Activated T-cell treated with anti-CD3 and anti-CD28 coated beads, Interleukin-2, amount 50 U/mL, for 24 hours (primary cell): Measurements from ENCODE around the gene BRPF1.

ENCODE experiments used
- DNase-seq: peaks from one replicate; pipeline ENCODE4 v3.0.0-alpha.2; 2020
- H3K27ac Mint-ChIP-seq: 2 replicates; pipeline ENCODE4 v1.8.0; 2020; ENCODE audit warnings: mild to moderate bottlenecking, mixed read lengths
- H3K27me3 Mint-ChIP-seq: 2 replicates; pipeline ENCODE4 v1.8.0; 2020; ENCODE audit warnings: mixed read lengths
- H3K36me3 Mint-ChIP-seq: 2 replicates; pipeline ENCODE4 v1.8.0; 2020; ENCODE audit warnings: low read depth, mixed read lengths
- H3K4me1 Mint-ChIP-seq: 2 replicates; pipeline ENCODE4 v1.8.0; 2020; ENCODE audit warnings: low read depth, mixed read lengths
- H3K4me3 Mint-ChIP-seq: 2 replicates; pipeline ENCODE4 v1.8.0; 2020; ENCODE audit warnings: mild to moderate bottlenecking, moderate library complexity, mixed read lengths
- H3K9me3 Mint-ChIP-seq: 2 replicates; pipeline ENCODE4 v1.8.0; 2020; ENCODE audit warnings: mixed read lengths

Gene BRPF1, protein sequence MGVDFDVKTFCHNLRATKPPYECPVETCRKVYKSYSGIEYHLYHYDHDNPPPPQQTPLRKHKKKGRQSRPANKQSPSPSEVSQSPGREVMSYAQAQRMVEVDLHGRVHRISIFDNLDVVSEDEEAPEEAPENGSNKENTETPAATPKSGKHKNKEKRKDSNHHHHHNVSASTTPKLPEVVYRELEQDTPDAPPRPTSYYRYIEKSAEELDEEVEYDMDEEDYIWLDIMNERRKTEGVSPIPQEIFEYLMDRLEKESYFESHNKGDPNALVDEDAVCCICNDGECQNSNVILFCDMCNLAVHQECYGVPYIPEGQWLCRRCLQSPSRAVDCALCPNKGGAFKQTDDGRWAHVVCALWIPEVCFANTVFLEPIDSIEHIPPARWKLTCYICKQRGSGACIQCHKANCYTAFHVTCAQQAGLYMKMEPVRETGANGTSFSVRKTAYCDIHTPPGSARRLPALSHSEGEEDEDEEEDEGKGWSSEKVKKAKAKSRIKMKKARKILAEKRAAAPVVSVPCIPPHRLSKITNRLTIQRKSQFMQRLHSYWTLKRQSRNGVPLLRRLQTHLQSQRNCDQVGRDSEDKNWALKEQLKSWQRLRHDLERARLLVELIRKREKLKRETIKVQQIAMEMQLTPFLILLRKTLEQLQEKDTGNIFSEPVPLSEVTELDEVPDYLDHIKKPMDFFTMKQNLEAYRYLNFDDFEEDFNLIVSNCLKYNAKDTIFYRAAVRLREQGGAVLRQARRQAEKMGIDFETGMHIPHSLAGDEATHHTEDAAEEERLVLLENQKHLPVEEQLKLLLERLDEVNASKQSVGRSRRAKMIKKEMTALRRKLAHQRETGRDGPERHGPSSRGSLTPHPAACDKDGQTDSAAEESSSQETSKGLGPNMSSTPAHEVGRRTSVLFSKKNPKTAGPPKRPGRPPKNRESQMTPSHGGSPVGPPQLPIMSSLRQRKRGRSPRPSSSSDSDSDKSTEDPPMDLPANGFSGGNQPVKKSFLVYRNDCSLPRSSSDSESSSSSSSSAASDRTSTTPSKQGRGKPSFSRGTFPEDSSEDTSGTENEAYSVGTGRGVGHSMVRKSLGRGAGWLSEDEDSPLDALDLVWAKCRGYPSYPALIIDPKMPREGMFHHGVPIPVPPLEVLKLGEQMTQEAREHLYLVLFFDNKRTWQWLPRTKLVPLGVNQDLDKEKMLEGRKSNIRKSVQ (N-terminal part only)

DNA sequence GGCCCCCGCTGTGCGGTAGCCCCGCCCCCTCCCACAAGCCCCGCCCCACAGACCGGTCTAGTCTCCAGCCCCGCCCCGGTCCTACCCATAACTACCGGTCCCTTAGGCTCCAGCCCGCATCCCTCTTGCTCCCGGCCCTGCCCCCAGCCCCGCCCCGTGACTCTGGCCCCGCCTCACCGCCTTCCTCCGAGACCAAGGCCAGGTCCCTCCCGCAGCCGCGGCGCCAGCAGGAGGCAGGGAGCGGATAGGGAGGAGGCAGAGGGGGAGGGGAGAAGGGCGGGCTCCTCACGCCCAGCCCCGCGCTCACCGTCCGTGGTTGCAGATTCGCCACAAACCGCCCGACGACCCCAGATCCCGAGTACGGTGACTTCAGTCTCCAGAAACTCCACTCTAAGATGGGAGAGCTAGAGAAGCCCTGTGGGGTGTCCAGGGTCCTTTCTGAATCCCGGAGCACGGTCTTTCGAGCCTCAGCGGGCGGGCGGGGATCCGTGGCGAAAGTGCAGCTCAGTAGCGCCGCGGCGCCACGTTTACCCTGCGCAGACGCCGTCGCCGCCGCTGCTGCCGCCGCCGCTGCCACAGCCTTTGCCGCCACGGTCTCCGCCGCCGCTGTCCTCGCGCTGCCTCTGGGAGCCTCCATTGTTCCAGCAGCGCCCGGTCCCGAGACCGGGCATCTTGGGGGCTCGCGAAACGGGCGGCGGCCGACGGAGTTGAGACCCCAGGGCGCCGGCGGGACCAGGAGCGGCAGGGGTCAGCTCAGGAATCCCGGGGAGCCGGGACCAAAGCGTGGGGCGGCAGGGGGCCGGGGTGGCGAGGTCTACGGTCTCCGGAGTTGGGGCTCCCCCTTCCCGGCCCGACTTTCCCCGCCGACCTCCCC, at the start of gene BRPF1:
Gene BRPF1, plus strand, starts transcription at position 530 of the 874 bp plus-strand sequence. CDS start 2,406 bp downstream, outside the sequence.
- peaks cover 44% of the 10 kb centered on the region for H3K36me3 Mint-ChIP-seq
- H3K27ac Mint-ChIP-seq = peak within 1 kb of the TSS; percentile 99
- DNase-seq = peak; percentile 99
- H3K4me1 Mint-ChIP-seq = peaks cover 75% of the 10 kb centered on the region
- H3K4me3 Mint-ChIP-seq = peak within 1 kb of the TSS; percentile 97
- no peaks in the 10 kb centered on the region for H3K27me3 Mint-ChIP-seq
- H3K9me3 Mint-ChIP-seq = no peaks in the 10 kb centered on the region

DNA sequence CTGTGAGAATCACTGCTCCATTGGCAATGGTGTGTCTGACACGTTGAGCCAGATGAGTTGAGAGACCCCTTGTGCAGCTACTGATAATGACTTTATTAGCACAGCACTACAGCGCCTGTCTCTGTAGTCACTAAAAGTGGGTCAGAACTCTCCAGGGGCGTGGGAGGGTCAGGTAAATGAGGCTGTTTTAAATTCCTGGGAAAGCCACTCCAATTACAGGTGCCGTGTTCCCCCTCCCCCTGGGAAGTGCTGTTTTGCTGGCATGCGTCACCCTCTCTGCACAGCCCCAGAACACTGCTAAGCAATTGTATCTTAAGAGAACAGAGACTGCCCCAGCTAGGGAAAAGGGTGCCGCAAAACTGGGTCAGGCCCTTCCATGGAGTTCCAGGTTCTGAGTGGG, 49.4 kb upstream of the BRPF1 start:
- no peak for DNase-seq
- Mint-ChIP-seq H3K4me1 (no peaks in the 10 kb centered on the region), H3K27me3 (no peaks in the 10 kb centered on the region), H3K27ac (no peak overlapping the region), H3K9me3 (no peaks in the 10 kb centered on the region), H3K4me3 (no peak overlapping the region), H3K36me3 (peaks cover 98% of the 10 kb centered on the region)

- H3K4me1 Mint-ChIP-seq = no peaks in the 10 kb centered on the region
- no peak overlapping the region for H3K27ac Mint-ChIP-seq
- H3K4me3 Mint-ChIP-seq = no peak overlapping the region
- DNase-seq = no peak
- H3K9me3 Mint-ChIP-seq = no peaks in the 10 kb centered on the region
- H3K27me3 Mint-ChIP-seq = no peaks in the 10 kb centered on the region
- peaks cover 98% of the 10 kb centered on the region for H3K36me3 Mint-ChIP-seq
Measured at GRCh38 chr3:9683426-9683825, 48.1 kb upstream of the BRPF1 start.

DNA sequence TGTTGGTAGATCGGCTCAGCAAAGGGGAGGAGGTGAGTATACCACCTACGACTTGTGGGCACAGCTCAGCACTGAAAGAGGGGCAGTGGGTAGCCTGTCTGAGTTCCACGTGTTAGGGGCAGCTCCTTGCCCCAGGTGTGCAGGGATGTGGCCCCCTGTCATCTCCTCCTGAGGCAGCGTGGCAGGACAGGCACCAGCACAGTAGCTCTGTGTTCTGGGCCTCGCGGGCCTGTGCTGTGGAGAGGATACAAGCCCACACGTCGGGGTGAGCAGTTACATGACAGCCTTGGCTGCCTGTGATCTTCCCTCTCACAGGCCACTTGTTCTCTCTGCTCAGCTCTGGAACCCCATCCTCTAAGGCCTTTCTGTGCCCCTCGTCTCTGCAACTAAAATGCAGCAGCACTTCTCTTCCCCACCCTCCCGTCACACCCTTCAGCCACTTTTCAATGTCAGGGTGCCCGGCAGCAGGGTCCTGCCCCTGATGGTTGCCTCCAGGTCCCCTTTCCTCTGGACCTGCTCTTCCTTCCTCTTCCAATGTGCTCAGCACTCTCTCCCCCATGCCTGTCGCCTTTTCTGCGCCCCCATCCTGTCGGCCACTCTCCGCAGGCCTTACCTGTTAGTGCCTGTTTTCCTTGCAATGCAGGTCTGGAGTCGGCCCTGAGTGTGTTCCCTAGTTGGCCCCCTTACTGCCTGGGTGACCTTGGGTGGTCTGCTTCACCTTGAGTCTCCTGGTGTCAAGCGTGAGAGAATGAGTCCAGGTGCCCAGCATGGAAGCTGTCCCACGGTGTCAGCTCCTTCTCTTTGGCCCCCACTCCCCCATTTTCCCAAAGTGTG, 46.1 kb upstream of the BRPF1 start:
- Mint-ChIP-seq H3K4me3 (no peak overlapping the region), H3K9me3 (no peaks in the 10 kb centered on the region), H3K4me1 (no peaks in the 10 kb centered on the region), H3K27me3 (no peaks in the 10 kb centered on the region), H3K36me3 (peaks cover 98% of the 10 kb centered on the region), H3K27ac (no peak overlapping the region)
- DNase-seq = no peak

- Mint-ChIP-seq H3K36me3 (peaks cover 98% of the 10 kb centered on the region), H3K4me1 (no peaks in the 10 kb centered on the region), H3K27me3 (no peaks in the 10 kb centered on the region), H3K4me3 (no peak overlapping the region), H3K9me3 (no peaks in the 10 kb centered on the region), H3K27ac (peak overlapping the region; percentile 31)
- no peak for DNase-seq
Measured at GRCh38 chr3:9686050-9686550, 45.4 kb upstream of the BRPF1 start.

GRCh38 chr3:9686703-9687102, 44.8 kb upstream of the BRPF1 start:
- Mint-ChIP-seq H3K27me3 (no peaks in the 10 kb centered on the region), H3K27ac (no peak overlapping the region), H3K36me3 (peaks cover 98% of the 10 kb centered on the region)

DNA sequence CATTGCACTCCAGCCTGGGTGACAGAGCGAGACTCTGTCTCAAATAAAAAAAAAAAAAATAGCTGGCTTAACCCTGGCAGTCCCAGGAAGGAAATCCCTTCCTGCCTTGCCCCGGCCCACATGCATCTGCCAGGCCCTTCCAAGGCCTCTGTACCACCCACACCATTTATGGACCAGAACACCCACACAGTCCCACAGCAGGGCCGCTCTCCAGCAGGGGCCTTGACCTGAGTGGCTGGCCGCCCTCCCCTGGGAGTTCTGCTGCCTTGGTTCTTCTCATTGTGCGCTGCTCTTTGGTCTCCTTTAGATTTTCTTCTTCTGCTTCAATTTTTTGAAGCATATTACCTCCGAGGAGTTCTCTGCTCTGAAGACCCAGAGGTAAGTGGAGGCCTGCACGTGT, 44.0 kb upstream of the BRPF1 start:
- no peak for DNase-seq
- H3K4me3 Mint-ChIP-seq = no peak overlapping the region
- peaks cover 98% of the 10 kb centered on the region for H3K36me3 Mint-ChIP-seq

More at GRCh38 chr3:9686703-9687102, 44.8 kb upstream of the BRPF1 start:
- no peak for DNase-seq
- Mint-ChIP-seq H3K9me3 (no peaks in the 10 kb centered on the region), H3K4me3 (no peak overlapping the region), H3K4me1 (no peaks in the 10 kb centered on the region)

GRCh38 chr3:9688961-9689360, 42.6 kb upstream of the BRPF1 start:
- no peak overlapping the region for H3K27ac Mint-ChIP-seq
- H3K4me1 Mint-ChIP-seq = no peaks in the 10 kb centered on the region
- H3K9me3 Mint-ChIP-seq = no peaks in the 10 kb centered on the region
- no peak overlapping the region for H3K4me3 Mint-ChIP-seq
- no peak for DNase-seq
- no peaks in the 10 kb centered on the region for H3K27me3 Mint-ChIP-seq
- peaks cover 98% of the 10 kb centered on the region for H3K36me3 Mint-ChIP-seq

More for the DNA sequence above, 44.0 kb upstream of the BRPF1 start:
- no peak overlapping the region for H3K27ac Mint-ChIP-seq
- H3K4me1 Mint-ChIP-seq = no peaks in the 10 kb centered on the region
- H3K27me3 Mint-ChIP-seq = no peaks in the 10 kb centered on the region
- H3K9me3 Mint-ChIP-seq = no peaks in the 10 kb centered on the region

DNA sequence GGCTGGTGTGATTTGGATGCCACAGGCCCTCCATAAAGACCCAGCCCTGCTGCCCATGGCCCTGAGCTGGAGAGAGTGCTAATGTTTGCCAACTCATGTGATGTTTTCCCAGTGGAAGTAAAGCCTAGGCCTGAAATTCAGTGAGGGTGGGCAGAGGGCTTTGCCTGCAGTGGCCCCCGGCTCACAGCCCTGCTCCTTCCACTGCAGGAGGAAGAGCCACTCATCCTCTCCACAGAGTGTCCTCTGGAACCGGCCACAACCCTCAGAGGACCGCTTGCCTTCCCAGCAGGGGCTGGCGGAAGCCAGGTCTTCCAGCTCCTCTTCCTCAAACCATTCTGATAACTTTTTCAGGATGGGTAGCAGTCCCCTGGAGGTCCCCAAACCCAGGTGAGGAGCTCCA, 41.8 kb upstream of the BRPF1 start:
- Mint-ChIP-seq H3K9me3 (no peaks in the 10 kb centered on the region), H3K4me3 (no peak overlapping the region), H3K36me3 (peaks cover 98% of the 10 kb centered on the region), H3K4me1 (no peaks in the 10 kb centered on the region), H3K27me3 (no peaks in the 10 kb centered on the region), H3K27ac (no peak overlapping the region)
- DNase-seq = no peak

DNA sequence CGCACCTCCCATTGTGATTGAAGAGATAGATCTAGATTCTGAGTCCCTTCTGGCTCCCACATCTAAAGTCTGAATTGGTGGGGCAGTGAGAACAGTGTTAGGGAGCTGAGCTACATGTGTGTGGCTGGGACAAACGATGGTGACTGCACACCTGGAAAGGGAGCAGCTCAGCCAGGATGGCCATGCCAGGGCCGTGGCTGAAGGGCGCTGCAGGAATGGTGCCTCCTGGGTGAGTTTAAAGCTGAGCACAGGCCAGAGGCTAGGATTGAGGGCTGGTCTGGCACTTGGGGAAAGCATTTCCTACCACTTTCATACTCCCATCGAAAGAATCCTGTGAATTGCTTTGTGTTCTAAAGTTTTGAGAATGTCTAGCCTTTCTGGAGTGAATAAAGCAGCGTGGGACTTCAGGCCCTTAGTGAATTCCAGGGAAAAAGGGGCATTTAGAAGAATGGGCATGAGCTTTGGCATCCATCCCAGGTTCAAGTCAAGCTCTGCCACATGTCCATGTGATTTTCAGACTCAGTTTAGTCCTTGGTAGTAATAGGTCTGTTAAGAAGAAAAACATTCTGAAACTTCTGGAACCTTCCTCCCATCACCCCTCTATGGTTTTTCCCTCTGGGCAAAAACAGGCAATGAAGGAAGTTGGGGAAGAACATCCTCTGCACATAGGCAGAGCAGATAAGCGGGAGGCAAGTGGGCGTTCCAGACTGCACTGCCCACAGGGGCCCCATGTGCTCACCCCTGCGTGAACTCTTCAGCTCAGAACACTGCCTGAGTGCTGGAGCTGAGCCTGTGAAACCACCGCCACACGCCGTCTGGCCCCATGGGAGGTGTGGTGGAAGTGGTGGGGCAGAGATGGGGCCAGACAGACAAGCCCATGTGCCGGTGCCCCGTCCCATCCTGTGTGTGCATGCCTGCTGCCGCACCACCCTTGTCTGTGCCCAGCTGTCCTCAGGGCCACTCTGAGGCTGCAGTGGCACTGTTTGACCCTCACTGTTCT, 40.8 kb upstream of the BRPF1 start:
- no peaks in the 10 kb centered on the region for H3K4me1 Mint-ChIP-seq
- DNase-seq = no peak
- no peak overlapping the region for H3K27ac Mint-ChIP-seq
- H3K9me3 Mint-ChIP-seq = no peaks in the 10 kb centered on the region
- no peaks in the 10 kb centered on the region for H3K27me3 Mint-ChIP-seq
- peaks cover 96% of the 10 kb centered on the region for H3K36me3 Mint-ChIP-seq
- no peak overlapping the region for H3K4me3 Mint-ChIP-seq

GRCh38 chr3:9691636-9692035, 39.9 kb upstream of the BRPF1 start:
- Mint-ChIP-seq H3K9me3 (no peaks in the 10 kb centered on the region), H3K36me3 (peaks cover 96% of the 10 kb centered on the region), H3K27me3 (no peaks in the 10 kb centered on the region), H3K27ac (no peak overlapping the region), H3K4me3 (no peak overlapping the region), H3K4me1 (no peaks in the 10 kb centered on the region)
- no peak for DNase-seq

DNA sequence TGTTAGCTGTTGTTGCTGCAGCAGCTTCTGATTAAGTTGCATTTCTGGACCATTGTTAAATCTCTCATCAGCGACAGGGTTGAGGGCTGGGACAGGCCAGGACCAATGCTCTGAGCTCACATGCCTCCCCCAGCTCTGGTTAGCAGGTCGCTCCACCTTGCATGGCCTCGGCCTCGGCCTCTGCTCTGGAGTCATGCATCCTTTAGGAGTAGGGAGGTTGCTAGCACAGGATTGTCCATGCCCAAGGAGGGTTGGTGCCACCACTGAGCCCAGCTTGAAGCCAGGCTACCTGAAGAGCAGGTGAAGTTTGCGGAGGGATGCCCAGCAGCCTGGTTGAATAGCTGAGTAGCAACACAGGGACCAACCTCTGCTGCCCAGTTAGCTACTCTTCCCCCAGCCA, 39.1 kb upstream of the BRPF1 start:
- DNase-seq = no peak
- no peak overlapping the region for H3K27ac Mint-ChIP-seq
- peaks cover 96% of the 10 kb centered on the region for H3K36me3 Mint-ChIP-seq
- no peaks in the 10 kb centered on the region for H3K27me3 Mint-ChIP-seq
- H3K4me3 Mint-ChIP-seq = no peak overlapping the region
- no peaks in the 10 kb centered on the region for H3K9me3 Mint-ChIP-seq
- H3K4me1 Mint-ChIP-seq = no peaks in the 10 kb centered on the region
